MM.1S (cell line): Measurements from ENCODE around the gene LRP5.

Experiments
- DNase-seq: peaks from one replicate; pipeline ENCODE4 v3.0.0-alpha.2; 2015
- H2AFZ ChIP-seq: fragments of 300-600 bp; sonication (generic); 2 replicates; pipeline ENCODE4 v1.6.0; 2016; ENCODE audit warnings: antibody characterized with exemption, low read length
- H3F3A ChIP-seq: fragments of 300-600 bp; sonication (generic); 2 replicates; pipeline ENCODE4 v1.6.1; 2016; ENCODE audit warnings: mild to moderate bottlenecking, antibody characterized with exemption, low read length, moderate library complexity, mixed read lengths; ENCODE audit not compliant: insufficient read depth
- H3K27ac ChIP-seq: fragments of 300-600 bp; sonication (generic); 2 replicates; pipeline ENCODE4 v1.5.1; 2016; ENCODE audit warnings: mild to moderate bottlenecking, low read length
- H3K27me3 ChIP-seq: fragments of 300-600 bp; sonication (generic); replicated peaks from 2 replicates; pipeline ENCODE4 v1.6.0; 2016; ENCODE audit warnings: low read length; ENCODE audit not compliant: insufficient read depth
- H3K36me3 ChIP-seq: fragments of 300-600 bp; sonication (generic); replicated peaks from 2 replicates; pipeline ENCODE4 v1.6.1; 2016; ENCODE audit warnings: mild to moderate bottlenecking, low read length, mixed read lengths; ENCODE audit not compliant: insufficient read depth
- H3K4me1 ChIP-seq: fragments of 300-600 bp; sonication (generic); 2 replicates; pipeline ENCODE4 v1.6.1; 2016; ENCODE audit warnings: low read length, mixed read lengths
- H3K4me2 ChIP-seq: fragments of 300-600 bp; sonication (generic); 2 replicates; pipeline ENCODE4 v1.6.0; 2016; ENCODE audit warnings: low read depth, low read length
- H3K4me3 ChIP-seq: fragments of 300-600 bp; sonication (generic); 2 replicates; pipeline ENCODE4 v1.5.1; 2016; ENCODE audit warnings: low read length, mixed read lengths
- H3K79me2 ChIP-seq: fragments of 300-600 bp; sonication (generic); 2 replicates; pipeline ENCODE4 v1.6.1; 2016; ENCODE audit warnings: mixed run types, low read length, mixed read lengths
- H3K9ac ChIP-seq: fragments of 300-600 bp; sonication (generic); 2 replicates; pipeline ENCODE4 v1.6.1; 2016; ENCODE audit warnings: low read length, mixed read lengths
- H3K9me2 ChIP-seq: fragments of 300-600 bp; sonication (generic); replicated peaks from 2 replicates; pipeline ENCODE4 v1.6.1; 2016; ENCODE audit warnings: mild to moderate bottlenecking, low read length, mixed read lengths; ENCODE audit not compliant: insufficient read depth
- H3K9me3 ChIP-seq: fragments of 300-600 bp; sonication (generic); replicated peaks from 2 replicates; pipeline ENCODE4 v1.6.1; 2016; ENCODE audit warnings: mild to moderate bottlenecking, low read length, mixed read lengths; ENCODE audit not compliant: insufficient read depth
- H4K20me1 ChIP-seq: fragments of 300-600 bp; sonication (generic); 2 replicates; pipeline ENCODE4 v1.6.1; 2016; ENCODE audit warnings: mild to moderate bottlenecking, low read length, moderate library complexity, mixed read lengths; ENCODE audit not compliant: insufficient read depth
- CTCF ChIP-seq: fragments of 300-600 bp; sonication (generic); IDR thresholded peaks from 2 replicates; pipeline ENCODE4 v1.5.1; 2016; ENCODE audit warnings: antibody characterized with exemption, low read length, mixed read lengths
- EZH2 ChIP-seq: fragments of 300-600 bp; sonication (generic); optimal IDR thresholded peaks from 2 replicates; pipeline ENCODE3; 2017; ENCODE audit warnings: low read depth, mild to moderate bottlenecking, antibody characterized with exemption, low read length, mixed read lengths
- EZH2phosphoT487 ChIP-seq: fragments of 300-600 bp; sonication (generic); IDR thresholded peaks from 2 replicates; pipeline ENCODE4 v1.6.1; 2018; ENCODE audit warnings: antibody characterized with exemption, low read length

The LRP5 gene

DNA sequence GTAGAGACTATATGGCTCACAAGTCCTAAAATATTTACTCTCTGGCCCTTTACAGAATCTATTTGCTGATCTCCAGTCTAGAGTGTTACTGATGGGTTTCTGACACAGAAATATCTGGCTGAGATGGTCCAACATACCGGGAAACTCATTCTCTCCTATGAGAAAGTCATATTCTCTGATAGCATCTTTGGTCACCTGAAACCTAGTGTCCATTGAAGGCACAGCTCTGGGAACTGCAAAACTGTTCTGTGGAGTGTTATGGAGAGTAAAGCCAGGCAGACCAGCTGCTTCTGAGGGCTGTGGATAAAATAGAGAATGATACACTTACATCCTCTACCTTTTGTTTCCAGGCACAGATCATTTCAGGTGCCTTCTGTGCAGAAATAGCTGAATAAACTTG, 38.1 kb upstream of the LRP5 start:
- H4K20me1 ChIP-seq, result no peaks in the 10 kb centered on the region
- no peaks in the 10 kb centered on the region for H3K9me2 ChIP-seq
- H3K36me3 ChIP-seq, result no peaks in the 10 kb centered on the region
- no peak overlapping the region; the same call in 1 of the 2 replicates for H3K27ac ChIP-seq
- H3K9ac ChIP-seq, result no peak overlapping the region
- H3K79me2 ChIP-seq, result peaks cover 24% of the 10 kb centered on the region
- H3K4me3 ChIP-seq, result no peak overlapping the region
- no peaks in the 10 kb centered on the region for H3K9me3 ChIP-seq
- H3F3A ChIP-seq, result peaks cover 20% of the 10 kb centered on the region
- no peak for DNase-seq
- TF ChIP-seq EZH2phosphoT487 (no peak), EZH2 (no peak), CTCF (no peak)
- no peak overlapping the region for H2AFZ ChIP-seq
- peaks cover 24% of the 10 kb centered on the region for H3K4me1 ChIP-seq
- H3K4me2 ChIP-seq, result no peak overlapping the region
- no peaks in the 10 kb centered on the region for H3K27me3 ChIP-seq

DNA sequence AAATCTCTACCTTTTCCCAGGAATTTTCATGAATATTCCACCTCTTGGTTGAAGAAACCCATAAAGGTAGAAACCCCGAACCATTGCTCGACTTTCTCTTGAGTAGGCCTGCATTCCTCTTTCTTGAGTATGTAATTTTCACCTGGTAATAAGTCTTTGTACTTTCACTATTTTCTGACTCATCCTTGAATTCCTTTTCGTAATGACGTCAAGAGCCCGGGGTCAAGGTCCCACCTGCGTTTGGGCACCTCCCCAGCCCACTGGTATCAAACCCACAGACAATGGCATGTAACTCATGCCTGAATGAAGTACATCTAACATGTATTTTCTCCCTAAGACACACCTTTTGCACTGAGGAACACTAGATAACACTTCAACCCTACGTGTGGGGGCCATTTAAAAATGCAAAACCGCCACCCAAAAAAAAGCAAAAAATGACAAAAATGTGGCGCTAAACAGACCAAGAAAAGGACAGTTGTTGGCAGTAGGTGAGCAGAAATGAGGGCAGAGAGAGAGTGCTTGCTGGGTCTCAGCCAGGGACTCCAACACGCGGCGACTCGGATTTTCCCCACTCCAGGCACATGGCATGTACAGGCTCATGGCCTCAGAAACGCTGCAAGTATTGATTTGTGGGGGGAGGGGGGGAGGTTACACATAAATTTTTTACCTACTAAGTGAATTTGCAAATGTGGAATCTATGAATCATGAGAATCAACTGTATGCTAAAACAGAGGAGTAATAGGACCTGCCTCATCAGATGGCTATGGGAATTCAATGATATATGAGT, 36.5 kb upstream of the LRP5 start:
- no peak for TF ChIP-seq EZH2phosphoT487
- no peak for TF ChIP-seq EZH2
- no peak for TF ChIP-seq CTCF
- H3K4me2 ChIP-seq, result no peak overlapping the region

GRCh38 chr11:68276861-68277260, 35.5 kb upstream of the LRP5 start:
- H3K27me3 ChIP-seq, result no peaks in the 10 kb centered on the region
- H3K9me3 ChIP-seq, result no peaks in the 10 kb centered on the region
- peaks cover 11% of the 10 kb centered on the region for H3K4me1 ChIP-seq
- no peaks in the 10 kb centered on the region for H4K20me1 ChIP-seq
- no peak overlapping the region for H3K4me2 ChIP-seq
- no peaks in the 10 kb centered on the region for H3K36me3 ChIP-seq
- H3K27ac ChIP-seq, result no peak overlapping the region
- DNase-seq, result no peak
- H3K9ac ChIP-seq, result no peak overlapping the region
- no peaks in the 10 kb centered on the region for H3K79me2 ChIP-seq
- H3F3A ChIP-seq, result peaks cover 24% of the 10 kb centered on the region
- TF ChIP-seq EZH2 (no peak), EZH2phosphoT487 (no peak), CTCF (no peak)
- H2AFZ ChIP-seq, result no peak overlapping the region
- H3K4me3 ChIP-seq, result no peak overlapping the region
- no peaks in the 10 kb centered on the region for H3K9me2 ChIP-seq

More for the DNA sequence above, 36.5 kb upstream of the LRP5 start:
- Histone ChIP-seq H4K20me1 (no peaks in the 10 kb centered on the region), H3K9me3 (no peaks in the 10 kb centered on the region), H3K79me2 (peaks cover 8% of the 10 kb centered on the region), H3K4me1 (peaks cover 12% of the 10 kb centered on the region), H3K9ac (no peak overlapping the region), H3K27ac (no peak overlapping the region), H3K27me3 (no peaks in the 10 kb centered on the region), H3F3A (peaks cover 20% of the 10 kb centered on the region), H3K36me3 (no peaks in the 10 kb centered on the region), H2AFZ (no peak overlapping the region), H3K9me2 (no peaks in the 10 kb centered on the region), H3K4me3 (no peak overlapping the region)
- DNase-seq, result no peak
